Panc1 (cell line): Measurements from ENCODE around the gene KIF21B. TPM values are rescaled to one million over a fixed set of nuclear protein-coding genes. Genes with fewer than 3 reads are reported as not detected.

ENCODE experiments used
- ATAC-seq: fragments of 200-7000 bp; cut with Tn5 transposase; 2 replicates; pipeline ENCODE4 v1.9.1; 2020; ENCODE audit warnings: mild to moderate bottlenecking, moderate library complexity
- BruUV-seq: library from RNA; stranded (reverse); fragments of 400-500 nt; replicated peaks from 2 replicates; lab custom pipeline; 2021; lab: Mats Ljungman, UMichigan
- CTCF ChIA-PET: fragments of 300-600 bp; sonication (Branson Sonifier 250); formaldehyde crosslinking; loops from one replicate; lab custom pipeline; 2022; ENCODE audit warnings: antibody characterized with exemption; lab: Charles Lee
- POLR2A ChIA-PET: fragments of 300-600 bp; sonication (Branson Sonifier 250); formaldehyde crosslinking; loops from one replicate; lab custom pipeline; 2022; ENCODE audit warnings: antibody characterized with exemption; lab: Charles Lee
- DNase-seq: peaks from one replicate; pipeline ENCODE4 v3.0.0-alpha.2; 2010; ENCODE audit warnings: low read depth, low spot score
- H3K27ac ChIP-seq: 2 replicates; pipeline ENCODE4 v1.5.1; 2011; ENCODE audit warnings: mild to moderate bottlenecking, low read length, inconsistent platforms
- H3K27me3 ChIP-seq: fragments of 200-500 bp; sonication (Bioruptor generic); 2 replicates; pipeline ENCODE4 v1.6.0; 2014; ENCODE audit warnings: low read length, inconsistent platforms; ENCODE audit not compliant: control insufficient read depth, insufficient read depth
- H3K36me3 ChIP-seq: fragments of 200-500 bp; sonication (Bioruptor generic); 2 replicates; pipeline ENCODE4 v1.5.1; 2014; ENCODE audit warnings: inconsistent platforms, mild to moderate bottlenecking, low read length, moderate library complexity; ENCODE audit not compliant: control insufficient read depth, insufficient read depth
- H3K4me1 ChIP-seq: 2 replicates; pipeline ENCODE4 v1.5.1; 2011; ENCODE audit warnings: inconsistent platforms, mild to moderate bottlenecking, low read length, moderate library complexity; ENCODE audit not compliant: control insufficient read depth, insufficient read depth
- H3K4me3 ChIP-seq, 2 experiments: 2 replicates each; pipeline ENCODE4 v1.5.1; 2011 to 2012; ENCODE audit warnings: low read depth in 2 of 2, low read length in 2 of 2, mild to moderate bottlenecking in 2 of 2, inconsistent platforms in 1 of 2, moderate library complexity in 1 of 2
- H3K9me3 ChIP-seq: fragments of 200-500 bp; sonication (Bioruptor generic); 2 replicates; pipeline ENCODE4 v1.5.1; 2014; ENCODE audit warnings: low read depth, mild to moderate bottlenecking, inconsistent platforms, low read length, moderate library complexity; ENCODE audit not compliant: control insufficient read depth, insufficient read depth
- CTCF ChIP-seq: fragments of 450-650 bp; IDR thresholded peaks from 2 replicates; pipeline ENCODE4 v1.5.1; 2017; ENCODE audit warnings: mild to moderate bottlenecking
- POLR2AphosphoS5 ChIP-seq: IDR thresholded peaks from 2 replicates; pipeline ENCODE4 v1.6.1; 2012; ENCODE audit warnings: mild to moderate bottlenecking, low read depth, low read length, moderate library complexity
- REST ChIP-seq, 2 experiments: IDR thresholded peaks; 2 replicates each; pipeline ENCODE4 v1.6.1; 2011 to 2012; ENCODE audit warnings: low read depth in 2 of 2, control low read depth in 1 of 2, low read length in 1 of 2, mild to moderate bottlenecking in 1 of 2, moderate library complexity in 1 of 2; ENCODE audit not compliant: insufficient read depth in 1 of 2
- SIN3A ChIP-seq: IDR thresholded peaks from 2 replicates; pipeline ENCODE4 v1.6.1; 2012; ENCODE audit warnings: low read depth, mild to moderate bottlenecking, low read length, moderate library complexity, borderline replicate concordance; ENCODE audit not compliant: insufficient read depth
- TCF7L2 ChIP-seq: IDR thresholded peaks from 2 replicates; pipeline ENCODE4 v1.6.1; 2011; ENCODE audit warnings: mild to moderate bottlenecking, low read depth, low read length, inconsistent platforms
- in situ Hi-C: cut with HindIII; loops from 2 replicates; pipeline ENCODE4 v1.10.0; 2016; ENCODE audit warnings: low sequenced_read_pairs, low pct_unique_long_range_greater_than_20kb
- intact Hi-C: fragments of 100-400 bp; cut with micrococcal nuclease; formaldehyde crosslinking; loops from one replicate; pipeline ENCODE4 v1.10.0; 2022; ENCODE audit not compliant: unreplicated experiment
- total RNA-seq: library from RNA; stranded (reverse); gene quantifications from one replicate; pipeline ENCODE4 v1.2.1, GENCODE V29; 2021; ENCODE audit not compliant: unreplicated experiment

The KIF21B gene
- total RNA-seq, 1 experiment from 2014 or later = 0.46 TPM

GRCh38 chr1:200985481-200985880, 38.0 kb downstream of the KIF21B start:
- ATAC-seq (no peak), DNase-seq (no peak)
- Histone ChIP-seq H3K36me3 (no peaks in the 10 kb centered on the region), H3K4me3 (no peak overlapping the region), H3K9me3 (no peaks in the 10 kb centered on the region), H3K4me1 (no peaks in the 10 kb centered on the region), H3K27ac (no peak overlapping the region), H3K27me3 (no peaks in the 10 kb centered on the region; the same call in 1 of the 2 replicates)
- in situ Hi-C loops = no loop called here
- intact Hi-C loops = no loop called here
- TF ChIP-seq TCF7L2 = no peak
- TF ChIP-seq REST (IDR thresholded peaks at IDR 0.05; ENCODE audit: insufficient read depth in 1 of 2, low read depth in 2 of 2, low read length in 1 of 2) = no peak
- TF ChIP-seq CTCF = no peak
- TF ChIP-seq POLR2AphosphoS5 = no peak
- no peak for TF ChIP-seq SIN3A
- CTCF ChIA-PET = interaction anchor here (0.6 kb wide), 1 partner anchor 13 kb away, joined by 6 read pairs; no protein-coding TSS in a partner anchor
- POLR2A ChIA-PET = no interaction called here
- BruUV-seq = no TSS peak

- ATAC-seq (no peak), DNase-seq (no peak)
- H3K4me3 ChIP-seq = no peak overlapping the region
- BruUV-seq = no TSS peak
- in situ Hi-C loops = no loop called here
- ChIA-PET CTCF (no interaction called here), POLR2A (no interaction called here)
- no peaks in the 10 kb centered on the region for H3K27me3 ChIP-seq
- H3K9me3 ChIP-seq = no peaks in the 10 kb centered on the region
- no peaks in the 10 kb centered on the region for H3K36me3 ChIP-seq
- intact Hi-C loops = no loop called here
- H3K27ac ChIP-seq = no peak overlapping the region
- TF ChIP-seq POLR2AphosphoS5 (no peak), SIN3A (no peak), TCF7L2 (no peak), CTCF (no peak), REST (IDR thresholded peaks at IDR 0.05; ENCODE audit: insufficient read depth in 1 of 2, low read depth in 2 of 2, low read length in 1 of 2) (no peak)
- no peaks in the 10 kb centered on the region for H3K4me1 ChIP-seq
Observed at GRCh38 chr1:200983035-200983561, 40.4 kb downstream of the KIF21B start.
